ENCODE results near the gene ETV3.
A peak's percentile ranks its signal among the peaks of the same experiment; 100 is the strongest.

ETV3 gene

DNA sequence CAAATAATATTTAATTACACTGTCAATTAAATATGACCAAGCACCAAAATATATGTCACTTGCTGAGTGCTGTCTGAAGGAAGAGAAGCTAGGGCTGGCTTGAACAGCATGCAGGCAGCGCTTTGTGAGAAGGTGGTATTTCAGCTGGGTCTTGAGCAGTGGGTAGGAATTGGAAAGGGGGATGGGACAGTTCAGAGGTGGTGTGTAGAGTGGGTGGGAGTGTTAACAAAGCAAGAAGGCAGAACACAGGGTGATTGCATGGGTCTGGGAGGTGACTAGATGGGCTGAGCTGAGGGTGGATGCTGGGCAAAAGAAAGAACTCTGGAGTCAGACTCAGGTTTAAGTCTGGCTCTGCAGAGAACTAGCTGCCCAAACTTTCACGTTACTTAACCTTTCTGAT, 14.3 kb upstream of the ETV3 start:
- H3K9me3 ChIP-seq (ENCODE audit: control insufficient read depth, insufficient read depth, low read length): no peaks in the 10 kb centered on the region
- no peak overlapping the region for H3K9ac ChIP-seq (ENCODE audit: low read depth, low read length)
- H3K36me3 ChIP-seq (ENCODE audit: insufficient read depth, low read length): no peaks in the 10 kb centered on the region
- peaks cover 24% of the 10 kb centered on the region; the same call in 1 of the 2 replicates for H3K4me1 ChIP-seq (ENCODE audit: insufficient read depth, low read length)

DNA sequence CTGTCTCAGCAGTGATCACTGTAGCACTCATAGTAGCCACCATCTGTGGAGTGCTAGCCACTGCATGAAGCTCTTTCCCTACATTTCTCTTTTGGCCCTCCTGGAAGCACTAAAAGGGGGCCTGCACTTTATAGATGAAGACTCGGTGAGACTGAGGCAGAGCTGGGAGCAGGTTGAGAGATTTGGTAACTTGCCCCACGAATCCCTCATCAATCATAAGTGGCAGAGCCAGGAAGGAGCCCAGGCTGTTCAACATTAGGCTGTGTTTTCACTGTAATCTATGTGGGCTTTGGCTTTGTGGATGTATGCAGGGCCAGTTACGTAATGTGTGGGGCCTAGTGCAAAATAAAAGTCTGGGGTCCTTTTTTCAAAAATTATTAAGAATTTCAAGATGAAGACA, 13.3 kb upstream of the ETV3 start:
- H3K36me3 ChIP-seq (ENCODE audit: insufficient read depth, low read length): no peaks in the 10 kb centered on the region
- H3K9me3 ChIP-seq (ENCODE audit: control insufficient read depth, insufficient read depth, low read length): no peaks in the 10 kb centered on the region
- peaks cover 17% of the 10 kb centered on the region; the same call in 1 of the 2 replicates for H3K4me1 ChIP-seq (ENCODE audit: insufficient read depth, low read length)
- no peak overlapping the region for H3K9ac ChIP-seq (ENCODE audit: low read depth, low read length)

DNA sequence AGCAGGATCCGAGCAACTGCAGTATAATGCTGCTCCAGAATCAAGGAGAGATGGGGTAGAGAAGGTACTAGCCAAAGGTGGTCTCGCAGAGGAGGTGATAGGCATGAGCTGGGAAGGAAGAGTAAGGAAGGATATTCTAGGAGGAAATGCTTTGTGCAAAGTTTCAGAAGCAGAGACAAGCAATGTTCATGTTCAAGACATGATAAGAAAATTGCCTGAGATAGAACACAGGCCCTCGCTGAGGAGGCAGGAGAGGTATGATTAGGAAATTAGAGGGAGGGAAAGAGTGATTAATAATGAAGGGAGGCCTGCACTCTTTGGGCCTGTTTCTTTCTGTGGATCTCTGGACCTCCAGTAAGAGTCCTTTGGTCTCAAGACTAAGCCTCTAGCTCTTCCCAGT, 12.9 kb upstream of the ETV3 start:
- Histone ChIP-seq H3K4me1 (ENCODE audit: insufficient read depth, low read length) (peaks cover 13% of the 10 kb centered on the region; the same call in 1 of the 2 replicates), H3K9me3 (ENCODE audit: control insufficient read depth, insufficient read depth, low read length) (no peaks in the 10 kb centered on the region), H3K36me3 (ENCODE audit: insufficient read depth, low read length) (no peaks in the 10 kb centered on the region), H3K9ac (ENCODE audit: low read depth, low read length) (no peak overlapping the region)

DNA sequence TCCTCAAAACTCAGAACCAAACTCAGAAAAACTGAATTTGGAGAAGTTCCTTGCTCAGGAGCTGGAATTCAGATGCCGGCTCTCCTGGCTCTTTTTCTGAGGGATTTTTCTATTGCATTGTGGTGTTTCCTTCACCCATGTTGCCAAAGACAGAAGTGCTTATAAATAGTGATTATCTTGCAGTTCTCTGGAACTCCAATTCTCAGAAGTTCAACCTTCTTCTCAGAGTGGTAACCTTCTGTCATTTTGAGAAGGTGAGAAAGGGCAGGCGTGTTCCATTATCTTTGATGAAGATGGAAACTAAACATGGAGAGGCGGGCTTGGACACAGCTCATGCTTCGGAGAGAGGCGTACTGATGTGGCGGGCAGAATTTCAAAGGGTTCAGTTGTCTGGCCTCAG, 12.4 kb upstream of the ETV3 start:
- Histone ChIP-seq H3K4me1 (ENCODE audit: insufficient read depth, low read length) (peaks cover 13% of the 10 kb centered on the region; the same call in 1 of the 2 replicates), H3K36me3 (ENCODE audit: insufficient read depth, low read length) (no peaks in the 10 kb centered on the region), H3K9ac (ENCODE audit: low read depth, low read length) (no peak overlapping the region), H3K9me3 (ENCODE audit: control insufficient read depth, insufficient read depth, low read length) (no peaks in the 10 kb centered on the region)

DNA sequence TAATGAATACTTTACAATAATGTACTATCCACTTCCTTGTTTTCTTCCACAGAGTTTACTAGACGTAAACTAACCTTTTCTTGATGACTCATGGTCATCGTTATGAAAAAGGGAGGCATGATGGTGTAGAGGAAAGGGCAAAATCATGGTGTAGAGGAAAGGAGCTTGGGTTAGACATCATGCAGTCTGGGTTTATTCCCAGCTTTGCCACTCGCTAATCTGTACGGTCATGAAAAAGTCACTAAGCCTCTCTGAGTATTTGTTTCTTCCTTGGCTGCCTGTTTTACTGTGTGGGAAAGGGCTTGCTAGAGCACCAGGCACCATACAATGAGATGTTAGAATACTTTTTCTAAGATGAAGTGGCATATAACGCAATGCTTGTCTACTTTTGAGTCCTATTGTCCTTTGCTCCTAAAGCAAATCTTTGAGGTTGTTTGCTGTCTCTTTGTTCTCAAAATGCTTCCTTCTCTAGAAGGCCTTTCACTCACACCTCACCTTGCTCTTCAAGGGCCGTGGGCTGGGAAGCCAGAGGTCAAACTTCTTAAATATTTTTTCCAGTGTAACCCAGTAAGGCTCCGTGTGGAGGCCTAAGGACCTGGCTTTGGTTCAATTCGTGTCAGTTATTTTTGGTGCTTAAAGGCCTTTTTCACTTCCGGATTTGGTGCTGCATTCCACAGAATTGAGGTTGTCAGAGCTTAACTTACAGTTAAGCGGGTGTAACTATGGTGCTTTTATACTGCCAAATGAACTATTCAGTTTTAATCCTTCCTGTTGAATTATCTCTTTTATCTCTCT, 9.9 kb upstream of the ETV3 start:
- no peak overlapping the region for H3K9ac ChIP-seq (ENCODE audit: low read depth, low read length)
- no peaks in the 10 kb centered on the region for H3K9me3 ChIP-seq (ENCODE audit: control insufficient read depth, insufficient read depth, low read length)
- H3K4me1 ChIP-seq (ENCODE audit: insufficient read depth, low read length): 0 out of 2 replicates have a peak, but pooled peaks cover 5% of the 10 kb centered on the region
- no peaks in the 10 kb centered on the region for H3K36me3 ChIP-seq (ENCODE audit: insufficient read depth, low read length)

DNA sequence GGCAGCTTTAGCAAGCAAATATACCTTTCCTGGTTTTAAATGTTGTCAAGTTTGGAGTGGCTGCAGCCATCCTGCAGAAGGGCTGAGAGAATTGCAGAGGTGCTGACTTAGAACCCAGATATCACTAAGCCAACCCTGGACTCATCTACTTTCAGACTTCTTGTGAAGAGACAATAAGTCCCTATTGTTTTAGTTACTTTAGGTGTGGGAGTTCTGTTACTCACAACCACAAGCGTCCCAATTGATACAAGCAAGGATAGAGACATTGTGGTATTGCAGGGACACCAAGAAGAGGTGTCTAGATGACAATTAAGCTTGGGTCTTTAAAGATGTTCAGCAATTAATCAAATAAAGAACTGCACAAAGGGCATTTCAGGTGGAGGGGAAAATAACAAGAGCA, 8.8 kb upstream of the ETV3 start:
- Histone ChIP-seq H3K9ac (ENCODE audit: low read depth, low read length) (no peak overlapping the region), H3K36me3 (ENCODE audit: insufficient read depth, low read length) (no peaks in the 10 kb centered on the region), H3K4me1 (ENCODE audit: insufficient read depth, low read length) (peaks cover 7% of the 10 kb centered on the region; the same call in 1 of the 2 replicates), H3K9me3 (ENCODE audit: control insufficient read depth, insufficient read depth, low read length) (no peaks in the 10 kb centered on the region)

DNA sequence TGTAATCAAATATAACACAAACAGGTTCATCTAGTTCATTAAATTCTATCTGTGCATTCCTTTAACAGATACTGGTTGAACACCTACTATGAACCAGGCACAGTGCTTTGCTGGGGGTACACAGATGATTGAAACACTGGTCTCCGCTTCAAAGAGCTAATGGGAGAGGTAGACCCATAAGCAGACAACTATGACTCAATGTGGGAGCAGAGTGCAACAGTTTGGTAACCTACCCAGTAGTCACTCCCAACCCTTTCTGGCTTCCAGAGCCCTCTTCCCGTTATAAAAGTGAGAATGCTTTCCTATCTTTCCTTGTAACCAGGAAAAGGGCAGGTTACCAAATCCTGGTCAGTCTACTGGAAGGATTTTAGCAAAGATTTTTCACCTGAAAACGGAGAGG, 8.0 kb upstream of the ETV3 start:
- H3K9me3 ChIP-seq (ENCODE audit: control insufficient read depth, insufficient read depth, low read length): no peaks in the 10 kb centered on the region
- no peak overlapping the region for H3K9ac ChIP-seq (ENCODE audit: low read depth, low read length)
- H3K4me1 ChIP-seq (ENCODE audit: insufficient read depth, low read length): peaks cover 8% of the 10 kb centered on the region; the same call in 1 of the 2 replicates
- H3K36me3 ChIP-seq (ENCODE audit: insufficient read depth, low read length): no peaks in the 10 kb centered on the region

DNA sequence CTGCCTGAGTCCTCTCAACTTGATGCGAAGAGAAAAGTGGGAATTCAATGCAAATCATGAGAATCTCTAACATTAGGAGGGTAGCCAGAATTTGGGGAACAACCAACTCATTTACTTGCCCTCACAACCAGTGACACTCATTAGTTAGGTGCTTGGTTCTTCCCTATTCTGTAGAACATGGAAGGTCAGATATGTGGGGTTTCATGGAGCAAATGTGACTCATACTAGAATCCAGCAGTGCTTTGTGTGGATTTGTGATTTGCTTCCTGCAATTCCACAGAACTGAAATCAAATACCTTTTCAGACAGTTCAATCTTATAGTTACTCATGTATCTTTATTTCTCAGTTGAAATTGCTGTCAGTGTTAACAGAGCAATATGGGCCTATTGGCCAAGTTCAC, 6.9 kb upstream of the ETV3 start:
- Histone ChIP-seq H3K36me3 (ENCODE audit: insufficient read depth, low read length) (no peaks in the 10 kb centered on the region), H3K9me3 (ENCODE audit: control insufficient read depth, insufficient read depth, low read length) (no peaks in the 10 kb centered on the region), H3K9ac (ENCODE audit: low read depth, low read length) (no peak overlapping the region), H3K4me1 (ENCODE audit: insufficient read depth, low read length) (peaks cover 15% of the 10 kb centered on the region; the same call in 1 of the 2 replicates)

DNA sequence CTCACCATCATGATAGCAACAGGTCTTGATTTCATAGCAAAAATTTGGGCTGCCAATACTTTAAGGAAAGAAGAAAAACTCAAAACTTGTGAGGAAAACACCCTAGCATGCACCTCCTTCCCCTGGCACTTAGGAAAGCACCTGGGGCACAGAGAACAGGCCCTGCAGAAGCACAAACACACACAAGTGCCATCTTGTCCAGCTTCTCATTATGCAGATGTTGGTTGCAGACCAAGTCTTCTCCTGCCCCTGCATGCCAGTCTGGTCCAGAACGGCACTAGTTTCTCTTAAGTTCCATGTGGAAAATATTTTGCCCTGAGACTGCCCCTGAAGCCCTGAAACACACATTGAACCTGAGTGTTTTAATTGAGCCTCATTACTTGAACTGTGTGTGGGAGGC, 6.3 kb upstream of the ETV3 start:
- Histone ChIP-seq H3K9ac (ENCODE audit: low read depth, low read length) (no peak overlapping the region), H3K9me3 (ENCODE audit: control insufficient read depth, insufficient read depth, low read length) (no peaks in the 10 kb centered on the region), H3K4me1 (ENCODE audit: insufficient read depth, low read length) (peaks cover 20% of the 10 kb centered on the region; the same call in 1 of the 2 replicates), H3K36me3 (ENCODE audit: insufficient read depth, low read length) (no peaks in the 10 kb centered on the region)

DNA sequence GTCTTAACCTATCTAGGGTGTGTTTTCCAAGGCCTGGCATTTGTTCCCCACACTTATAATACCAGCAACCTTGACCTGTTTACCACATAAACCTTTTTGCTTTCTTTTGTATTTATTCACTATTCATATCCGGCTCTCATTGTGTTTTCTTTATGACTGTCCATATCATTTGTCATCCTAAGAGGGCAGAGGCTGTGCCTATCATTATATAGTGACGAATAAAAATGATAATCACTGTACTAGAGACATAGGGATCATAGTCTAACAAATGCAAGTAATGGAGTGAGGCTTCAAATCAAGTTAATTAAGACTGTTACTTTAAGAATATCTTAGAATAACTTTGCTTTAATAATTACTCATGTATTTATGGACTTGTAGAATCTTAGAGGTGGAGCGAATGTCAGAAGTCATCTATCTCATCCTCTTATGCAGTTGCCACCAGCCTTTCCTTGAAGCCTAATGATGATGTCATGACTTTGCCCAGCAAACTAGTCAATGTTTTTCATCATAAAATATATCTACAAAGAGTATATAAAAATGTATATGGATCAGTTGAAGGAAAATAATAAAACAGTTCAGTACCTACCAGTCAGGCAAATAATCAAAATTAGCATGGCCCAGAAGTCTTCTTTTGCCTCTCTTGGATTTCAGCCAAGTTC, 4.7 kb upstream of the ETV3 start:
- H3K9ac ChIP-seq (ENCODE audit: low read depth, low read length): no peak overlapping the region
- no peaks in the 10 kb centered on the region for H3K36me3 ChIP-seq (ENCODE audit: insufficient read depth, low read length)
- no peaks in the 10 kb centered on the region for H3K9me3 ChIP-seq (ENCODE audit: control insufficient read depth, insufficient read depth, low read length)
- peaks cover 22% of the 10 kb centered on the region; the same call in 1 of the 2 replicates for H3K4me1 ChIP-seq (ENCODE audit: insufficient read depth, low read length)

DNA sequence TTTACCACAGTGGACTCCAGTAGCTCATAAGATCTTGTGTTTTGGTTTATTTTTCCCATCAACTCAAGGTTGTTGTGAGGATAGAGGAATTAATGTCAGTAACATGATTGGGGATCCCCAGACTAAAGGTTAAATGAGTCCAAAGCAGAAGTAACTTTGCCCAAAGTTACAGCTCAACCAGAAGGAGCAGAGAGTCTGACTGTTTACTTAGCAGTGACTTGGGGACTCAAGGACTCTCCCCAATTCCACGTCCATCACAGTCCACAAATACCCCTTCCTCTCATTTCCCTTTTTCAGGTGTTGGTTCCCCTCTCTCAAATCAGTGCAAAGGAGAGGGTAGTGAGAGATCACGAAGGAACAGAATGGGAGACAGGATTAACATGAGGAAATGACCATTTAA, 4.0 kb upstream of the ETV3 start:
- Histone ChIP-seq H3K9me3 (ENCODE audit: control insufficient read depth, insufficient read depth, low read length) (no peaks in the 10 kb centered on the region), H3K4me1 (ENCODE audit: insufficient read depth, low read length) (peaks cover 20% of the 10 kb centered on the region; the same call in 1 of the 2 replicates), H3K36me3 (ENCODE audit: insufficient read depth, low read length) (no peaks in the 10 kb centered on the region), H3K9ac (ENCODE audit: low read depth, low read length) (no peak overlapping the region)

DNA sequence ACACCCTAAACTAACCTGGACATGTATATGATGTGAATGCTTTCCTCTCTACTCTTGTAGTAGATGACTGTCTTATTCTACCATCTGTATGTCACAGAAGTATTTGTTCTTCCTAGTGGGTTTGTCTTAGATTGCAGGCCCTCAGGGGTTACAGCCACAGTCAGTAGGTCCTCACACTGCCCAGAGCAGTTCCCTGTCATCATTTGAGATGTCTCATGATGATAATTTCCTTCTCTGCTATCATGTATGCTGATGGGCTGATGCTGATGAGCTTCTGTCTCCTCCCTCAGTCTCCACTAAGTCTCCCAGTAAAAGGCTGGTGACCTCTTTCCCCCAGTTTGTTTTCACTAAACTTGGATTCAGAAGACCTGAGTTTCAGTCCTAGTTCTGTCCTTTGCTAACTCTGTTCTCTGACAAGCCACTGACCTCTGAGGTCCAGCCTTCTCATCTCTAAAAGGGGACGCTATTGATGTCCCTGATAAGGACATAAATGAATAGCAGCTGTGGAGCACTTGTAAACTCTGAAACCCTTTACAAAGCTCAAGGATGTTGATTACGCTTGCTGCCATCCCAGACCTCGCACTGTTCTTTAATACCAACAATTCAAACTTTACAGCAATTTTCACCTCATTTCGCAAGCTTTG, 3.1 kb upstream of the ETV3 start:
- Histone ChIP-seq H3K4me1 (ENCODE audit: insufficient read depth, low read length) (peaks cover 20% of the 10 kb centered on the region; the same call in 1 of the 2 replicates), H3K9ac (ENCODE audit: low read depth, low read length) (no peak overlapping the region), H3K36me3 (ENCODE audit: insufficient read depth, low read length) (no peaks in the 10 kb centered on the region), H3K9me3 (ENCODE audit: control insufficient read depth, insufficient read depth, low read length) (no peaks in the 10 kb centered on the region)

DNA sequence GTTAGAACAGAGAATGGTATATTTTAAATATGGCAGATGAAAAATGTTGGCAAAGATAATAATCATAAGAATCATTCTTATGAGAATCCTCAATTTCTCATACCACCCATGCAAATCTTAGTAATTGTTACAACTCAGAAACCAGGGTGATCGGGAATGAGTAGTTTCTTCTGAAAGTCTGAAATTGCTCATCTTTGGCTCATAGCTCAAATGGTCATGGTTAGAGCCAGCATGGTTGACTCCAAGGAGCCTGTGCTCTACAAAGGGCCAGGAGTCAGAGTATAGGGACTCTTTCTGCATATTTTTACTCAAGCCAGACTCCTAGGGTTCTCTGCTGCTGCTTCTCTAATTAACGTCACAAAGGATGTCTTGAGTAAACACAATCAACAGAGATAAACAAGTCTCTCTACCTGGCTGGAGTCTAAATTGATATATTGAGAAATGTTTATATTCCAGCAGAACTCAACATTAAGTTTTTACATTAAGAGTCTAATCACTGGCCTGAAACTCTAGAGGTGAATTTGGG, 1.9 kb upstream of the ETV3 start:
- peaks cover 6% of the 10 kb centered on the region; the same call in 1 of the 2 replicates for H3K36me3 ChIP-seq (ENCODE audit: insufficient read depth, low read length)

DNA sequence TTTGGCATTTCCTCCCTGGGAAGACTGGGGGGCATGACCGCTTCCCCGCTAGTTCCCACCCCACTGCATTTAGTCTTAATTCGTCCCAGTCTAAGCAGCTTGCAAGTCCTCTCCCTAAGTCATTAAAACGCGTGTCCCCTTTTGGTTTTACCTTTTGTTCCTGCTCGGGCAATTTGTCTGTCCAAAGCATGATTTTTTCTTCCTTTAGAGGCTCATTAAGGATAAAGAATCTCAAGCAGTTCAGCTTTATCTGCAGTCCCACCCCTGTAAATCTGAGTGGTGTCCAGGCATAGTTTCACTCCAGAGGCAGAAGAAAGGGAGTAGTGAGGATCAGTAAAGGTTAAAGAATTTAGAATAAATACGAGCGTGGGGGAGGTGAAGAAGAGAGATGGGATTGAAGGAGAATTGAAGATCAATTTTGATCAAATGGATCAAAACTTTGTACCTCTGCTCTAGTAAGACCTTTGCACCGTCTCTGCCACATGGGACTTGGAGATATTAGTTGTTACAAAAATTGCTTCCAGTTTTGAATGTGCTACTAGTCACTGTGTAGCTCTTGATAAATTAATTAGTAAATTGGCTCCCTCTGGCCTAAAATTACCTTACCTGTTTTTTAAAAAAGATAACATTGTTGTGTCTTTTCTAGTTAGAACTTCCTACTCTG, 989 bp upstream of the ETV3 start:
- H3K9ac ChIP-seq (ENCODE audit: low read depth, low read length): peak overlapping the region; percentile 65
- peaks cover 14% of the 10 kb centered on the region for H3K36me3 ChIP-seq (ENCODE audit: insufficient read depth, low read length)
- H3K4me1 ChIP-seq (ENCODE audit: insufficient read depth, low read length): peaks cover 20% of the 10 kb centered on the region; the same call in 1 of the 2 replicates
- H3K9me3 ChIP-seq (ENCODE audit: control insufficient read depth, insufficient read depth, low read length): no peaks in the 10 kb centered on the region

More for the DNA sequence above, 1.9 kb upstream of the ETV3 start:
- Histone ChIP-seq H3K9ac (ENCODE audit: low read depth, low read length) (no peak overlapping the region), H3K4me1 (ENCODE audit: insufficient read depth, low read length) (peaks cover 20% of the 10 kb centered on the region; the same call in 1 of the 2 replicates), H3K9me3 (ENCODE audit: control insufficient read depth, insufficient read depth, low read length) (no peaks in the 10 kb centered on the region)
